Ovary (tissue), 3 donors: ENCODE data around the gene ACOT8.

Experiments
- CTCF ChIP-seq, 3 donors: fragments of 450-650 bp in 2 of 3; fragments of 200-600 bp in 1 of 3; IDR thresholded peaks; one replicate each; pipeline versions ENCODE4 v1.5.1 to v1.8.0; 2016 to 2022; ENCODE audit warnings: antibody characterized with exemption in 3 of 3, mild to moderate bottlenecking in 1 of 3
- EP300 ChIP-seq: sonication (generic); formaldehyde crosslinking; IDR thresholded peaks from one replicate; pipeline ENCODE4 v1.6.1; 2017; ENCODE audit warnings: antibody characterized with exemption
- POLR2A ChIP-seq: fragments of 450-650 bp; IDR thresholded peaks from one replicate; pipeline ENCODE4 v1.6.1; 2017; ENCODE audit warnings: antibody characterized with exemption, mild to moderate bottlenecking, moderate library complexity
- donor health status: DM: no; HTN: no; CAD: no.

- no peak for TF ChIP-seq CTCF (IDR thresholded peaks at IDR 0.05)
- TF ChIP-seq EP300: no peak
- TF ChIP-seq POLR2A: no peak
Measured at GRCh38 chr20:45813006-45813340, 44.2 kb downstream of the ACOT8 start.
